IMR-90 (cell line): ENCODE data around the gene PTPRU. TPM values are rescaled to one million over a fixed set of nuclear protein-coding genes. Genes with fewer than 3 reads are reported as not detected.

Source experiments
- ATAC-seq: fragments of 200-7000 bp; cut with Tn5 transposase; 2 replicates; pipeline ENCODE4 v1.9.1; 2020; ENCODE audit warnings: low read depth, mild to moderate bottlenecking, moderate library complexity
- BruUV-seq: library from RNA; stranded (reverse); fragments of 400-500 nt; replicated peaks from 2 replicates; lab custom pipeline; 2021; lab: Mats Ljungman, UMichigan
- CTCF ChIA-PET: fragments of 300-600 bp; formaldehyde crosslinking; extraction: SDS; loops from one replicate; lab custom pipeline; 2021; ENCODE audit warnings: antibody characterized with exemption; lab: Yijun Ruan, JAX
- POLR2A ChIA-PET: fragments of 300-600 bp; sonication (Branson Sonifier 250); formaldehyde crosslinking; loops from one replicate; lab custom pipeline; 2022; ENCODE audit warnings: antibody characterized with exemption; ENCODE audit not compliant: unreplicated experiment; lab: Charles Lee
- DNase-seq: peaks from one replicate; pipeline ENCODE4 v3.0.0; 2013
- H2AFZ ChIP-seq: replicated peaks from 2 replicates; pipeline ENCODE3; 2013; ENCODE audit warnings: low read length, mild to moderate bottlenecking; ENCODE audit not compliant: poor library complexity
- H2AK5ac ChIP-seq: 2 replicates; pipeline ENCODE4 v1.6.1; 2013; ENCODE audit warnings: low read depth, low read length, inconsistent platforms
- H2AK9ac ChIP-seq: replicated peaks from 2 replicates; pipeline ENCODE3; 2013; ENCODE audit warnings: mild to moderate bottlenecking, low read depth, low read length, moderate library complexity; ENCODE audit not compliant: poor library complexity
- H2BK120ac ChIP-seq: 2 replicates; pipeline ENCODE4 v1.6.1; 2013; ENCODE audit warnings: low read depth, low read length, inconsistent platforms
- H2BK15ac ChIP-seq: 3 replicates; pipeline ENCODE4 v1.6.1; 2013; ENCODE audit warnings: low read depth, low read length, inconsistent platforms
- H2BK20ac ChIP-seq: 2 replicates; pipeline ENCODE4 v1.6.1; 2013; ENCODE audit warnings: low read depth, mild to moderate bottlenecking, inconsistent platforms, low read length, moderate library complexity
- H2BK5ac ChIP-seq: 2 replicates; pipeline ENCODE4 v1.6.1; 2013; ENCODE audit warnings: mild to moderate bottlenecking, low read depth, low read length, inconsistent platforms; ENCODE audit not compliant: poor library complexity, severe bottlenecking
- H3K14ac ChIP-seq: replicated peaks from 2 replicates; pipeline ENCODE4 v1.6.1; 2013; ENCODE audit warnings: low read depth, low read length, inconsistent platforms
- H3K18ac ChIP-seq: 2 replicates; pipeline ENCODE4 v1.6.1; 2013; ENCODE audit warnings: low read depth, low read length, control low read depth
- H3K23ac ChIP-seq: 2 replicates; pipeline ENCODE4 v1.6.1; 2013; ENCODE audit warnings: low read depth, low read length, inconsistent platforms
- H3K27ac ChIP-seq: 2 replicates; pipeline ENCODE4 v1.5.1; 2013; ENCODE audit warnings: mild to moderate bottlenecking, control low read depth, low read length; ENCODE audit not compliant: insufficient read depth
- H3K27me3 ChIP-seq: 2 replicates; pipeline ENCODE4 v1.6.1; 2013; ENCODE audit warnings: low read length; ENCODE audit not compliant: control insufficient read depth, insufficient read depth
- H3K36me3 ChIP-seq: 2 replicates; pipeline ENCODE4 v1.6.1; 2013; ENCODE audit warnings: low read length, mixed read lengths; ENCODE audit not compliant: control insufficient read depth, insufficient read depth
- H3K4ac ChIP-seq: 2 replicates; pipeline ENCODE4 v1.6.1; 2013; ENCODE audit warnings: low read depth, low read length, inconsistent platforms
- H3K4me1 ChIP-seq: 2 replicates; pipeline ENCODE4 v1.6.1; 2013; ENCODE audit warnings: low read length, mixed read lengths; ENCODE audit not compliant: control insufficient read depth, insufficient read depth
- H3K4me2 ChIP-seq: 2 replicates; pipeline ENCODE4 v1.6.1; 2013; ENCODE audit warnings: low read depth, mild to moderate bottlenecking, control low read depth, low read length, moderate library complexity
- H3K4me3 ChIP-seq: 2 replicates; pipeline ENCODE4 v1.5.1; 2013; ENCODE audit warnings: low read depth, mild to moderate bottlenecking, control low read depth, low read length, moderate library complexity; ENCODE audit not compliant: insufficient read depth
- H3K56ac ChIP-seq: 2 replicates; pipeline ENCODE4 v1.6.1; 2013; ENCODE audit warnings: low read length, inconsistent platforms; ENCODE audit not compliant: insufficient read depth; ENCODE audit errors: extremely low read depth
- H3K79me1 ChIP-seq, 2 experiments: 2 replicates each; pipeline ENCODE4 v1.6.1; 2013; ENCODE audit warnings: low read length in 2 of 2, inconsistent platforms in 1 of 2, low read depth in 1 of 2
- H3K9ac ChIP-seq: 2 replicates; pipeline ENCODE4 v1.6.1; 2013; ENCODE audit warnings: low read depth, low read length, control low read depth
- H3K9me1 ChIP-seq: 2 replicates; pipeline ENCODE4 v1.6.1; 2013; ENCODE audit warnings: low read length, inconsistent platforms; ENCODE audit not compliant: insufficient read depth
- H3K9me3 ChIP-seq: 2 replicates; pipeline ENCODE4 v1.6.1; 2013; ENCODE audit warnings: low read length; ENCODE audit not compliant: control insufficient read depth, insufficient read depth
- H4K20me1 ChIP-seq: 2 replicates; pipeline ENCODE4 v1.6.1; 2013; ENCODE audit warnings: low read length, inconsistent platforms; ENCODE audit not compliant: insufficient read depth
- H4K5ac ChIP-seq: 2 replicates; pipeline ENCODE4 v1.6.1; 2013; ENCODE audit warnings: mild to moderate bottlenecking, low read depth, low read length, control low read depth
- H4K8ac ChIP-seq, 2 experiments: 2 replicates each; pipeline ENCODE4 v1.6.1; 2013; ENCODE audit warnings: low read depth in 2 of 2, low read length in 2 of 2, control low read depth in 1 of 2, inconsistent platforms in 1 of 2
- H4K91ac ChIP-seq: 2 replicates; pipeline ENCODE4 v1.6.1; 2013; ENCODE audit warnings: low read depth, low read length, inconsistent platforms; ENCODE audit not compliant: insufficient read depth
- CEBPB ChIP-seq: IDR thresholded peaks from 2 replicates; pipeline ENCODE4 v1.6.1; 2012; ENCODE audit warnings: low read depth, low read length, improper control_type of control experiment
- FOS ChIP-seq: fragments of 150-350 bp; IDR thresholded peaks from 2 replicates; pipeline ENCODE4 v1.6.1; 2016; ENCODE audit warnings: low read depth, low read length
- MAFK ChIP-seq: IDR thresholded peaks from 2 replicates; pipeline ENCODE4 v1.6.1; 2012; ENCODE audit warnings: low read depth, low read length, improper control_type of control experiment
- MAZ ChIP-seq: IDR thresholded peaks from 2 replicates; pipeline ENCODE4 v1.6.1; 2012; ENCODE audit warnings: low read depth, mild to moderate bottlenecking, low read length, improper control_type of control experiment, moderate library complexity, borderline replicate concordance
- MXI1 ChIP-seq: IDR thresholded peaks from 2 replicates; pipeline ENCODE4 v1.6.1; 2012; ENCODE audit warnings: low read depth, mild to moderate bottlenecking, low read length, moderate library complexity, borderline replicate concordance
- RAD21 ChIP-seq: IDR thresholded peaks from 2 replicates; pipeline ENCODE4 v1.6.1; 2012; ENCODE audit warnings: low read length, improper control_type of control experiment
- RCOR1 ChIP-seq: IDR thresholded peaks from 2 replicates; pipeline ENCODE4 v1.6.1; 2012; ENCODE audit warnings: mild to moderate bottlenecking, low read length, improper control_type of control experiment; ENCODE audit not compliant: insufficient replicate concordance
- WGBS, 2 experiments: methylation state at CpG; one replicate each; pipeline versions ENCODE4 v1.1.5 to v1.1.7; 2013; ENCODE audit warnings: missing lambda C conversion rate in 2 of 2; ENCODE audit not compliant: insufficient read length in 1 of 2; ENCODE audit errors: extremely low coverage in 2 of 2; 5-methylcytosine and 5-hydroxymethylcytosine counted together
- dilution Hi-C: fragments of 300-500 bp; cut with HindIII; formaldehyde crosslinking; loops from one replicate; pipeline ENCODE4 v1.14.3; 2018; ENCODE audit warnings: low sequenced_read_pairs; ENCODE audit not compliant: unreplicated experiment
- in situ Hi-C: fragments of 300-500 bp; cut with MboI; formaldehyde crosslinking; loops from 3 replicates; pipeline ENCODE4 v1.14.3; 2019; ENCODE audit warnings: low sequenced_read_pairs, inconsistent platforms, mixed read lengths
- intact Hi-C: fragments of 100-400 bp; cut with micrococcal nuclease; formaldehyde crosslinking; loops from 2 replicates; pipeline ENCODE4 v1.10.0; 2022
- polyA plus RNA-seq, 3 experiments: library from polyadenylated mRNA; depleted of rRNA; stranded (reverse); fragments of >200 nt; gene quantifications; 2 replicates each; pipeline ENCODE4 v1.2.3, GENCODE V29; 2012; ENCODE audit warnings: low replicate concordance in 1 of 3
- total RNA-seq: library from RNA; depleted of rRNA; stranded (reverse); fragments of >200 nt; gene quantifications from 2 replicates; pipeline ENCODE4 v1.2.3, GENCODE V29; 2012
- TF ChIP-seq, protein P1 (sequence below): fragments of 150-350 bp; IDR thresholded peaks from 2 replicates; pipeline ENCODE4 v1.6.1; 2016; ENCODE audit warnings: low read depth, mild to moderate bottlenecking, low read length, moderate library complexity, borderline replicate concordance

Gene PTPRU
- total and polyA plus RNA-seq, 2 of the 4 experiments (the other 2 are of a cell fraction) = 7.0 to 10.7 TPM

DNA sequence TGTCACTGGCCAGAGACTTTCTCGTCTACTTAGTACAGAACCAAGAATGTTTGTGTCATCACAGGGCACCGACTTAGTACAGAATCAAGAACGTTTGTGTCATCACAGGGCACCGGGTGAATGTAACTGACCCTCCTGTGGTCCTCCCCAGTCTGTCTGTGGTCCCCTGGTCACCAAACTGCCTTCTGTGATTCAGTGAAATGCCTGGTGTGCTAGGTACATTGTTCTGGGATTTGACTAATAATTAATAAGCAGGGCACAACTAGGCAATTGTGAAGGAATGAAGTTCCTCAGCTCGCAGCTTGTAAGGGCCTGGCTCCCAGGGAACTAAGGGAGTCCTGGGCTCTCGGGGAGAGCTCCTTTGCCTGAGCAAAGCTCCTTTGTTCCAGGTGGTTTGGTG lies 12.8 kb upstream of the PTPRU start:
- Histone ChIP-seq H4K20me1 (no peaks in the 10 kb centered on the region; the same call in 1 of the 2 replicates), H3K27ac (no peak overlapping the region), H3K4me3 (no peak overlapping the region), H3K23ac (no peak overlapping the region), H3K56ac (no peak overlapping the region), H3K9me3 (no peaks in the 10 kb centered on the region), H3K9ac (no peak overlapping the region), H3K9me1 (peaks cover 5% of the 10 kb centered on the region; the same call in 1 of the 2 replicates), H3K4ac (no peak overlapping the region), H3K36me3 (peaks cover 8% of the 10 kb centered on the region), H2AK5ac (no peak overlapping the region), H2BK15ac (no peak overlapping the region), H2BK120ac (no peak overlapping the region), H4K91ac (no peak overlapping the region), H3K4me1 (peaks cover 4% of the 10 kb centered on the region; the same call in 1 of the 2 replicates), H3K14ac (no peak overlapping the region), H4K8ac (no peak overlapping the region), H2AK9ac (no peak overlapping the region), H2BK5ac (no peak overlapping the region), H2BK20ac (no peak overlapping the region), H4K5ac (no peak overlapping the region), H3K18ac (no peak overlapping the region), H3K79me1 (peaks cover 25% of the 10 kb centered on the region in 2 experiments), H2AFZ (no peak overlapping the region), H3K4me2 (no peak overlapping the region), H3K27me3 (no peaks in the 10 kb centered on the region)
- no TSS peak for BruUV-seq
- in situ Hi-C loops = no loop called here
- no peak for DNase-seq
- ChIA-PET POLR2A (no interaction called here), CTCF (no interaction called here)
- dilution Hi-C loops = no loop called here
- ATAC-seq = no peak
- 100% methylated on average over 1 of the region's 6 CpGs; no CpG with 5 or more reads in 1 of the 2 experiments for WGBS, 2 experiments
- intact Hi-C loops = no loop called here
- TF ChIP-seq RCOR1 (no peak), RAD21 (no peak), CEBPB (no peak), FOS (no peak), MAFK (no peak), MXI1 (no peak), MAZ (no peak)
- TF ChIP-seq, protein P1, sequence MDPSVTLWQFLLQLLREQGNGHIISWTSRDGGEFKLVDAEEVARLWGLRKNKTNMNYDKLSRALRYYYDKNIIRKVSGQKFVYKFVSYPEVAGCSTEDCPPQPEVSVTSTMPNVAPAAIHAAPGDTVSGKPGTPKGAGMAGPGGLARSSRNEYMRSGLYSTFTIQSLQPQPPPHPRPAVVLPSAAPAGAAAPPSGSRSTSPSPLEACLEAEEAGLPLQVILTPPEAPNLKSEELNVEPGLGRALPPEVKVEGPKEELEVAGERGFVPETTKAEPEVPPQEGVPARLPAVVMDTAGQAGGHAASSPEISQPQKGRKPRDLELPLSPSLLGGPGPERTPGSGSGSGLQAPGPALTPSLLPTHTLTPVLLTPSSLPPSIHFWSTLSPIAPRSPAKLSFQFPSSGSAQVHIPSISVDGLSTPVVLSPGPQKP = no peak
